HG03139 (cell line): Measurements from ENCODE around the gene SLCO2A1.

Experiments used
- ATAC-seq: cut with Tn5 transposase; IDR thresholded peaks from one replicate; pipeline ENCODE4 v1.9.1; 2021; ENCODE audit not compliant: unreplicated experiment

SLCO2A1 gene

DNA sequence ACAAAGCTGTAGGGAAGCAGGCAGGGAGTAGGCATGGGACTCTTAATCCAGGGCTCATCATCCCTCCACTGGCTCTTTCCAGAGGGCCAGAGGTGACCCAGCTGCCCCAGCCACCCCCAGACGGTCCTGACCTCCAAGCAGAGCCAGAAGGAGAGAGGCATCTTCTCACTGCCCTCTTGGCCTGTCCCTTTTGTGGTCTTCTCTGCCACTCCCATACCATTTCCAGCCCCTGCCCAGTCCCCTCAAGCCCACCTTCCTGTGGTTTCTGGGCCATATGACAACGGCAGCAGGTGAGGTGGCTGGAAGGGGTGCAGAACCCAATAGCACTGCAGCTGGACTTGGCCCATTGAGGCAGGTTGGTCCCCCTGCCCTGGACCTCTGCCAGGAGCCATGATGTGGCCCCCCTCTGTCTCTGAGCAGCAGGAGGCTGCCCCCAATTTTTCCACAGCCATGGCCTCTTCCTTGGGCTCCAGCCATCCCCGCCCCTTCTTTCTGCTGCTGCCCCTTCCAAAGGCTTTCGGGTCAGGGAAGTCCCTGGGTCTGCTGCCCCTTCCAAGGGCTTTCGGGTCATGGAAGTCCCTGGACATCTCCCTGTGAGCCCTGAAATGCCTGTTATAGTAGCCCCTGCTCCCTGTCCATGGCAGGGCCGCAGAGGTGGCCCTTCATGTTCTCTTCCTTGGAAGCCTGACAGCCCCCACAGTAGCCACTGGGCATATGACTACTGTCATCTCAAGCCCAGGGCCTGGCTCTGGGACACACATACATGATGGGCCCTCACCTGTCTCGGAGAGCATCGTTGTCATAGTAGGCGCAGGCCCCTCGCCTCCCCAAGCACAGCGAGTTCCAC, 94.5 kb downstream of the SLCO2A1 start:
- no peak for ATAC-seq

DNA sequence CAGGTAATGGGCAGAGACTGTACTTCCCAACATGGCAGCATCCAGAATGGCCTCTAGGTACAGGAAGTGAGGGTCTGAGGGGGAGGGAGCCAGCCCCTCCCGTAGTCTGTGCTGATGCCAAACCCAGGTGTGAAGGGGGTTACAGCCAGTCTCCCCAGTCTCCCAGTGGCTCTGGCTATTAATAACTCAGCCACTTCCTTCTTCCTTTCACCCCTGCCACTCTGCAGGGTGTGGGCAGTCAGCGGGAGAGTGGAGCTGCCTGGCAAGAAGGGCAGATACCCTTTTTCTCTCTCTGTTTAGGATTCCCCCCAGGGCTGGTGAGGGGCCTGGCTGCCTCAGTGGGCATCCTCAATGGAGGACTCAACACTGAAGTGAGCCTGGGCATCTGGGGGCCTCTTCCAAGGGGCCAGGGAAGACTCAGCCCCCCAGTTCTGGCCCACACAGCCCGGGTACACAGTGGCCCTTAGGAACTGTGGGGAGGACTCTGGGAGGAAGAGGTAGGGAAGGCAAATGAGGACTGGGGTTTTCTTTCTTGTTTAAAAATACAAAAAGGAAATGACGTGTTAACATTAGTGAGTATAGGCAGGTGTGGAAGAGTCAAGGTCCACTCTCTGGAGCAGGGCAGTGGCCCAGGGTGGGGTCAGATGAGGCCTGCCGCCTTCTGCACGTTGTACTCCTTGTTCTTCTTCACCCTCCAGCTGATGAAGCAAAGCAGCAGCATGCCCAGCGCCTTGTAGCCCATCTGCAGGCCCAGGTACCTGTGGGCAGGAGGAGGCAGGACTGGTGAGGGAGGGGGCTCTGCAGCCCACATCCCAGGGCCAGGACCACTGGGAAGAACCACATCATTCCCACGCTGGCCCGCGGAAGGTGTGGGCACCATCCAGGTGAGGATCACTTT, 95.4 kb downstream of the SLCO2A1 start:
- ATAC-seq, result no peak

- ATAC-seq, result no peak
Observed at GRCh38 chr3:133933097-133934024, 96.4 kb downstream of the SLCO2A1 start.

- no peak for ATAC-seq
Observed at GRCh38 chr3:133932009-133932408, 97.7 kb downstream of the SLCO2A1 start.

DNA sequence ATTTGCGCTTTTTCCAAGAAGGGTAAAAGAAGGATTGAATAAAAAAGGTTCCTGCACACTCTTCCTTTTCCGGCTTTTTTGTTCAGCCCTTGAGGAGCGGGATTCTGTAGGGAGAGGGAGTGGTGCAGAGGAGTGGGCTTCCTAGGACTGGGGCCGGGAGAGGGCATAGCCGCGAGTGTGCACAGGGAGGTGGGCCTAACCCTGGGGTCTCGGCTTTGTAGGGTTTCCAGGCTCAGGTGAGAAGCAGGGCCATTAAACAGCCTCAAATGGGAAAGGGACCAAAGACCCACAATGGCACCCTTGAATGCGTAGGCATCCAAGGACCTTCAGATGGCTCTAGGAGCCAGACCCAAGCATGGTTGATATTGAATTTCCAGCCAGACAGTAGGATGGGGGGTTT, 98.6 kb downstream of the SLCO2A1 start:
- ATAC-seq, result no peak

DNA sequence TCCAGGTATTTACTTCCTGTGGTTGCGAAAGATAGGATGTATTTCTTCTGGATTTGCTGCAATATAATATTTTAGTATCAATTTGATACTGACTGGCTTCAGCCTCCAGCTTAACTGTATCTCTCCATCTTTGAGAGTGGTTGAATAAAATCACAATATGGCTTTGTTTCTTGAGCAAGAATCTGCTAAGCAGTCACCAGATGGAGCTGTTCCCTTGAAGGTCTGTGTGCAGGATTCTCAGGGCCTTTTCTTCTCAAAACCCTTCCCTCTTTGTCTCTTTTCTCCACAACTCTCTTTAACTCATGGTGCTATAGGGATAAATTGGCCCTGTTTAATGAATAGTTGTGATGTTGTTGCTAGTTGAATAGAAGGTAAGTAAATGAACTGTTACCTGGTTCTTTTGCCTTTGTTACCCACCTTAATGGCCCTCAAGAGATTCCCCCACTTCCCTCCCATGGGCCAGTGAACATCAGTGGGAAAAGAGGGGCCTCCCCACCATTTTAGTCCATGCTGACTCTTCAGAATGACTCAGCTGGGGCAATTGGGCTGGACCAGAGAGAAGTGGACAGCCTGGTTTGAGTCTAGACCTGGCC, 99.3 kb downstream of the SLCO2A1 start:
- ATAC-seq, result no peak

GRCh38 chr3:133928903-133929607, 100.7 kb downstream of the SLCO2A1 start:
- no peak for ATAC-seq

DNA sequence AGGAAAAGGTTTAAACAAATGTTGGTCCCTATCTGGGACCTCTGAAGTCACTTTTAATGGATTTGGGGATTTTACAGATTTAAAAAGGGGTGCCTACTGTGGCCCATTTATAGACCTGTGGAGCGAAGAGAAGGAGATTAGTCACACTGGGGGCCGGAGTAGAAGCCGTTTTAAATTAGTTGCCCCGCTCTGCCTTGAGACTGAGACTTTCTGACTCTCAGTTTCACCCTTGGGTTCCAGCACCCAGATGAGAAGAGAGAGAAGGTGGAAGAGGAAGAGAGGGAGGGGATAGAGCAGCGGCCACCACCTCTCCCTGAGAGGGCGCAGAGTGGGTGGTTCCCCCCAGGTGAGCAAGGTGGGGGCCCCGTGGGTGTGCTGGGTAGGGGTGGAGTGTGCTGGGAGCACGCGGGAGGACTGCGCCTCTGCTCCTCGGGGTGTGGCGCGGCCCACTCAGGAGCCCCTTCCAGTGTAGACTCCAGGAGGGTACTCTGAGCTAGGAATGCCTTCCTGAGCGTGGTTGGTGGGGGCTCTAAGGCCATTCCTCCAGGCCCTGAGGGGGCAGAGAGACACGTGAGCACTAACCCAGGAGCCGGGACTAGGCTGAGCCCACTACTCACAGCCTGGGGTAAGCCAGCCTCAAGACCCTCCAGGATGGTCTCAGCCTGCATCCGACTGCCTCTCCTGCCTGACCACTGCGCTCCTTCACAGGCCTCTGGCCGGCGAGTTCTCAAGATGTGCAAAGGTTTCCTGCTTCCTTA, 101.4 kb downstream of the SLCO2A1 start:
- no peak for ATAC-seq

DNA sequence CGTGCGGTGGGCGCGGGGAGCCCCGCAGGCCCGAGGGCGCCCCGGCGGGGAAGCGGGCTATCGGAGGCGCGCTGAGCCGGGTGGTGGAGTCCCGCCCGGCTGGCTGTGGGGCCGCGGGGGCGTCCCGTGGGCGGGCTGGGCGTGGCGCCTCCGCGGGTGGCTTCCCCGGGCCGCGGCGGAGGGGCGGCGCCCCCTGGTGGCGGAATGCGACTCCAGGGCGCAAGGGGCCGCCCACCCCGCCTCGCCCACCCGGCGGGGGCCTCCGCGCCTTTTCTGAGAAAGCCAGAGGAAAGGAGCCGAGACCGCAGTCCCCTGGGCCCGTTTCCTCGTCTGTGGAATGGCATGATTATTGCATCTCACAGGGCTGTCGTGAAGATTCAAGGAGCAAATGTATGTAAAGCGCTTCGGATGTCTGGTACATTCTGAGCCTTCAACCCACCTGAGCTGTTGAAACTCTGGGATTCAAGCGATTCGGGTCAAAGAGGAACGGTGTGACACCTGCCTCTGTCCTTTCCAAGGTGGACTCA, 102.1 kb downstream of the SLCO2A1 start:
- peak; percentile 76 for ATAC-seq

DNA sequence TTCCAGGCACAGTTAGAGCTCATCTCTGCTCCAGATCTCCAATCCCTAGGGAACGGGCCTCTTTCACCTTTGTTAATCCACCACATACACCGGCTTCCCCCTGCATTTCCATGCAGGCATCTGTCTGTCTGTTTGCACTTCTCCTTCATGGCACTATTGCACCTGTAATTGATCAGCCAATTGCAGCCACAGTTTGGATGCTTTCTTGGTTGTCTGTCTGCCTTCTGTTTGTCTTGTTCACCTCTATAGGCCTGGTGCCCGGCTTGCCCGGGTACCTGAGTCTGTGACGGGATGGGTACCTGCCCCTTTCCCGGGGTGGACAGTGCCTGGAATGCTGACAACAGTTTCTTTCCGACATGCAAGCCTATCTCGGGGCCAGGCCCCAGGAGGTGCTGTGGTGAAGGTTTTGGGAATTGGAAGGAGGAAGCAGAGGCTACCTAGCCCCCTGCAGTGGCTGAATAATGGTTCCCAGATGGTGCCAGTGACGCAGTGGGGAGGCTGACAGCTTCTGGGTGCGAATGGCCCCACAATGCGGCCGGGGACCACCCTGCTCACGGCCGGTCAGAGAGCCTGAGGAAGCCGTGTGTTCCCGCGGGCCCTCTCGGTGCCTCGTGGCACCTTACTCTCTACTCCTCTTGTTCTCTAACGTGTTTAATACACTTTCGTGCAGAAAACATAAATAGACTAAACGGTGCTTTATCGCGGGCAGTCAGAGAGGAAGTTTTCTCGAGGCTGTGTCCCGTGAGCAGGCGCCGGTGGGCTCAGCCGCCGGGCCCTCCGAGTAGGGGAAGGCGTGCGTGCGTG, 102.8 kb downstream of the SLCO2A1 start:
- ATAC-seq, result no peak

DNA sequence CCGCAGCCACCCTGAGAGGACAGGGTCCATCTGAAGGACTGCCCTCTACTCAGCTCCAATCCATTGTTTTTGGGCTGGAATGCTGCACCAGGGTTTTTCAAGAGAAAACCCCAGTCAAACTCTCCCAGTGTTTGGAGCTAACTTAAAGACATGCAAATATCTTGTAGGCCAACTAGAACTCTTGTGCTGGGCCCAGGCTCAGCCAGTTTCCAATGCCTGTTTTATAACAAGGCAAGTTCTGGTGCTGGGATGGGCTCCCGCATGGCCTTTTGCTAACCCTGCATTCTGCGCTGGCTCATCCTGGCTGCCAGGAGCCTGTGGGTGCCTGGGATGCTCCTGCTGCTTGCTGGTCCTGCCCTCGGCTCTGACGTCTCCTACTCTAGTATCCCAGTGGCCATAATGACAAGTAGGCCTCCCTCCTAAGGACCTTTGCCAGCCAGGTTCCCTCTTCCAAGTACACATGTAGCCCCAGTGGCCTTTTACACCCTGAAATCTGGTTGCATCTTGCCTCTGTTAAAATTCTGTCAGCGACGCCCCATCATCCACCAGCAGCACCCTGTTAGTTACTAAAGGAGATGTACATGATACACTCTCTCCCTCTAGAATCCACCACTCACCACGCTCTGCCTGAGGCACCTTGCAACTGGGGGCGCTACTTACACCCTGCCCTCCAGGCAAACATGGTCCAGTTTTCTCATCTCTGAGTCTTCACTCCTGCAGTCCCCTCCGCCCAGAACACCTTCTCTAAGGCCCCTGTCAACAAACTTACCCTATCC, 103.6 kb downstream of the SLCO2A1 start:
- no peak for ATAC-seq

DNA sequence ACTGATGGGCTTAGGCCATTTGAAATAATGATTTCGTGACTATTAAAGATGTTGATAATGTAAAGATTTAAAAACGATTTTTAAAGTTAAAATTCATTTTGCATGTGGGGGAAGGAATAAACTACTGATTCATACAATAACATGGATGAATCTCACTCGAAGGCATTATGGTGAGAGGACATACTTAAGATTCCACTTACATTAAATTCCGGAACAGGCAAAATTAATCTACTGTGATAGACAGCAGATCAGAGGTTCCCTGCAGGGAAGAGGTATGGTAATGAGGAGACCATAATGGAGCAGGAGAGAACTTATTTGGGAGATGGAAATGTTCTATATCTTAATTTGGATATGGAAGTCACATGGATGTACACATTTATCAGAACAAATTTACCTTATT, 105.7 kb downstream of the SLCO2A1 start:
- ATAC-seq, result no peak

- no peak for ATAC-seq
Observed at GRCh38 chr3:133921592-133921991, 108.1 kb downstream of the SLCO2A1 start.

DNA sequence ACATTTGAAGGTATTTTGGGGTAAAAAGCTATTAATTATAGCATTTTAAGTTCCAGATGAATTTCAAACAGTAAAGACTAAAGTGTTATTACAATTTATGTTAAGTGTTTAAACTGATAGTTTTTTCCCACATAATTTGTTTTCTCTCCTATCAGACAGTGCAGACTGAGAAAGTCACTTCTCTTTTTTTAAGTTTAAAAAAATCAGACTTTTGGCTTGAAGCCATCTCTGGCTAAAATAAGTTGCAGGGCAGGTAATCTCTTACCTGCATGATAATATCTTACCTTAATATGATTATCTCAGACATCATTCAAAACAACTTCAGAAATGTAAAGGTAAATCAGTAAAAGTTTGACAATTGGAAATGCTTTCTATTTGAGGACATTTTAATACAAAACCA, 112.6 kb downstream of the SLCO2A1 start:
- ATAC-seq, result no peak

GRCh38 chr3:133915685-133916658, 113.8 kb downstream of the SLCO2A1 start:
- no peak for ATAC-seq
